SK-N-SH treated with all-trans-retinoic acid at 6 μM for 48 hours (cell line): Measurements from ENCODE around the gene ROBO2.

Source experiments
- ARNTL ChIP-seq: fragments of 450-650 bp; formaldehyde crosslinking; IDR thresholded peaks from 2 replicates; pipeline ENCODE4 v1.5.0; 2020; ENCODE audit warnings: low read depth, mild to moderate bottlenecking, moderate library complexity, borderline replicate concordance
- BACH2 ChIP-seq: fragments of 250-450 bp; sonication (Bioruptor Pico); IDR thresholded peaks from 2 replicates; pipeline ENCODE4 v1.9.0; 2021; ENCODE audit warnings: mild to moderate bottlenecking, borderline replicate concordance
- ESRRG ChIP-seq: fragments of 250-450 bp; sonication (Bioruptor Pico); IDR thresholded peaks from 2 replicates; pipeline ENCODE4 v1.6.1; 2021; ENCODE audit warnings: mild to moderate bottlenecking
- TCF4 ChIP-seq: fragments of 250-450 bp; sonication (Bioruptor Pico); IDR thresholded peaks from 2 replicates; pipeline ENCODE4 v1.8.0; 2021; ENCODE audit warnings: mild to moderate bottlenecking, moderate library complexity, borderline replicate concordance
- TOX ChIP-seq: fragments of 250-450 bp; sonication (Bioruptor Pico); IDR thresholded peaks from 2 replicates; pipeline ENCODE4 v1.8.0; 2021; ENCODE audit warnings: mild to moderate bottlenecking, moderate library complexity, borderline replicate concordance
- ZC3H10 ChIP-seq: fragments of 250-450 bp; sonication (Bioruptor Pico); IDR thresholded peaks from 2 replicates; pipeline ENCODE4 v1.5.1; 2021; ENCODE audit warnings: mild to moderate bottlenecking, moderate library complexity
- TF ChIP-seq, protein P1 (sequence below): fragments of 250-450 bp; sonication (Bioruptor Pico); IDR thresholded peaks from 2 replicates; pipeline ENCODE4 v1.5.1; 2020; ENCODE audit warnings: low read depth, mild to moderate bottlenecking, moderate library complexity
- TF ChIP-seq, protein P2 (sequence below): fragments of 250-450 bp; sonication (Bioruptor Pico); IDR thresholded peaks from 2 replicates; pipeline ENCODE4 v1.8.0; 2020; ENCODE audit warnings: mild to moderate bottlenecking, moderate library complexity, borderline replicate concordance

DNA sequence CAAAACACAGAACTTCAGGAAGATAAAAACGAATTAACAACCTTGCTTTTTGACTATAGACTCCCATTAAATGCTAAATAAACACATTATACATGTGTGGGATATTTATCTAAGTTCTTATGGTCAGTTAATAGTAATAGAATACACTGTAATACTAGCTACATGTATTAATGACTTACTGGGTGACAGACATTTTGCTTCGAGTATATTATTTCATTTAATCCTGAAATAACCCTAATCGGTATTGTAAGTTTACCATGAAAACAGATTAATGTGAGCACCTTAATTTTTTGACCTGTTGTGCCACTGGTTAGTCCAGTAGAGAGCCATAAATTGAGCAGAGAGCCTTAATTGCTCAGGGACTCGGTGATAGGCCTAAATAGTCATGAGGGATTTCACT lies 151.1 kb downstream of the ROBO2 start:
- no peak for TF ChIP-seq ARNTL
- TF ChIP-seq TOX (CRISPR knock-in tag): no peak
- TF ChIP-seq ZC3H10 (CRISPR knock-in tag): no peak
- TF ChIP-seq, protein P1, sequence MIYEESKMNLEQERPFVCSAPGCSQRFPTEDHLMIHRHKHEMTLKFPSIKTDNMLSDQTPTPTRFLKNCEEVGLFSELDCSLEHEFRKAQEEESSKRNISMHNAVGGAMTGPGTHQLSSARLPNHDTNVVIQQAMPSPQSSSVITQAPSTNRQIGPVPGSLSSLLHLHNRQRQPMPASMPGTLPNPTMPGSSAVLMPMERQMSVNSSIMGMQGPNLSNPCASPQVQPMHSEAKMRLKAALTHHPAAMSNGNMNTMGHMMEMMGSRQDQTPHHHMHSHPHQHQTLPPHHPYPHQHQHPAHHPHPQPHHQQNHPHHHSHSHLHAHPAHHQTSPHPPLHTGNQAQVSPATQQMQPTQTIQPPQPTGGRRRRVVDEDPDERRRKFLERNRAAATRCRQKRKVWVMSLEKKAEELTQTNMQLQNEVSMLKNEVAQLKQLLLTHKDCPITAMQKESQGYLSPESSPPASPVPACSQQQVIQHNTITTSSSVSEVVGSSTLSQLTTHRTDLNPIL: no peak
- TF ChIP-seq BACH2 (CRISPR knock-in tag): no peak
- no peak for TF ChIP-seq ESRRG (CRISPR knock-in tag)
- TF ChIP-seq, protein P2, sequence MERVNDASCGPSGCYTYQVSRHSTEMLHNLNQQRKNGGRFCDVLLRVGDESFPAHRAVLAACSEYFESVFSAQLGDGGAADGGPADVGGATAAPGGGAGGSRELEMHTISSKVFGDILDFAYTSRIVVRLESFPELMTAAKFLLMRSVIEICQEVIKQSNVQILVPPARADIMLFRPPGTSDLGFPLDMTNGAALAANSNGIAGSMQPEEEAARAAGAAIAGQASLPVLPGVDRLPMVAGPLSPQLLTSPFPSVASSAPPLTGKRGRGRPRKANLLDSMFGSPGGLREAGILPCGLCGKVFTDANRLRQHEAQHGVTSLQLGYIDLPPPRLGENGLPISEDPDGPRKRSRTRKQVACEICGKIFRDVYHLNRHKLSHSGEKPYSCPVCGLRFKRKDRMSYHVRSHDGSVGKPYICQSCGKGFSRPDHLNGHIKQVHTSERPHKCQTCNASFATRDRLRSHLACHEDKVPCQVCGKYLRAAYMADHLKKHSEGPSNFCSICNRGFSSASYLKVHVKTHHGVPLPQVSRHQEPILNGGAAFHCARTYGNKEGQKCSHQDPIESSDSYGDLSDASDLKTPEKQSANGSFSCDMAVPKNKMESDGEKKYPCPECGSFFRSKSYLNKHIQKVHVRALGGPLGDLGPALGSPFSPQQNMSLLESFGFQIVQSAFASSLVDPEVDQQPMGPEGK (CRISPR knock-in tag): no peak
- TF ChIP-seq TCF4 (CRISPR knock-in tag): no peak
